ENCODE measurements around the gene TEX12.

DNA sequence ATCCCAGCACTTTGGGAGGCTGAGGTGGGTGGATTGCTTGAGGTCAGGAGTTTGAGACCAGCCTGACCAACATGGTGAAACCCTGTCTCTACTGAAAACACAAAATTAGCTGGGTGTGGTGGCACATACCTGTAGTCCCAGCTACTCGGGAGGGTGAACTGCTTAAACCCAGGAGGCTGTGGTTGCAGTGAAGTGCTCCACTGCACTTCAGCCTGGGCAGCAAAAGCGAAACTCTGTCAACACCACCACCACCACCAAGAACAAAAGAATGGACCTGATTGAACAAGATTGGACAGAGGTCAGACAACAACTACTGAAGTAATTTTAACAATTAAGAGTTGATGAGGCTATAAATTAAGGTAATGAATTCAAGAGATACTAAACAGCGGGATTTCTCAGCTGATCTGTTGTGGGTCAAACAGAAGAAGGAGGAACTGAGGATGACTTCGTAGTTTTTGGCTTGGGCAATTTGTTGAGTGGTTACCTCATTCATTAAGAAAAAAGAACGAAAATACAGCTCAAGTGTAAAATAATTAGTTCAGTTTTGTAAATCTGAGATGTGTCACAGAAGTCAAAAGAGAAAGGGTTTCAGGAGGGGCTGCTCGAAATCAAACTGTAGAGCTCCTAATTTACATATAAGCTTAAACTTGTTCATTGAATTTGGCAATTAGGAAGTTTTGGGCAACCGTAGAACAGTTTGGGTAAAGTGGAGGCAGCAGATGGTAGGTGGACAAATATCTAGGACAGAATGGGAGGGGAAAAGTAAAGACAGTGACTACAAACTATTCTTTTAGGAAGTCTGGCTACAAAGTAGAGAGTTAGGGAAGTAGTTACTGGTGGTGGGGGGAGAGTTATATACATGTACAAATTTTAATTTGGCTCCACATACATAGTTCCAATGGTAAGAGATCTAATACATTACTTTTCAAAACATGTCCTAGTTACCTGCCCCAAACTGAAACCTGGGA is 7.8 kb upstream of the TEX12 start:
- TF ChIP-seq POLR2AphosphoS5 (IDR thresholded peaks at IDR 0.05; ENCODE audit: borderline replicate concordance, low read depth, low read length) (no peak), EZH2 (IDR thresholded peaks at IDR 0.05) (no peak), FOXP2 (optimal IDR thresholded peaks at IDR 0.05; ENCODE audit: control extremely low read depth, extremely low read length, insufficient read depth) (no peak)
